Activated CD4-positive, alpha-beta T cell treated with anti-CD3 and anti-CD28 coated beads, Interleukin-2, amount 50 U/mL, for 1 hour (primary cell): Measurements from ENCODE around the gene NR6A1.

Source experiments
- DNase-seq: peaks from one replicate; pipeline ENCODE4 v3.0.0-alpha.2; 2020

The NR6A1 gene

DNA sequence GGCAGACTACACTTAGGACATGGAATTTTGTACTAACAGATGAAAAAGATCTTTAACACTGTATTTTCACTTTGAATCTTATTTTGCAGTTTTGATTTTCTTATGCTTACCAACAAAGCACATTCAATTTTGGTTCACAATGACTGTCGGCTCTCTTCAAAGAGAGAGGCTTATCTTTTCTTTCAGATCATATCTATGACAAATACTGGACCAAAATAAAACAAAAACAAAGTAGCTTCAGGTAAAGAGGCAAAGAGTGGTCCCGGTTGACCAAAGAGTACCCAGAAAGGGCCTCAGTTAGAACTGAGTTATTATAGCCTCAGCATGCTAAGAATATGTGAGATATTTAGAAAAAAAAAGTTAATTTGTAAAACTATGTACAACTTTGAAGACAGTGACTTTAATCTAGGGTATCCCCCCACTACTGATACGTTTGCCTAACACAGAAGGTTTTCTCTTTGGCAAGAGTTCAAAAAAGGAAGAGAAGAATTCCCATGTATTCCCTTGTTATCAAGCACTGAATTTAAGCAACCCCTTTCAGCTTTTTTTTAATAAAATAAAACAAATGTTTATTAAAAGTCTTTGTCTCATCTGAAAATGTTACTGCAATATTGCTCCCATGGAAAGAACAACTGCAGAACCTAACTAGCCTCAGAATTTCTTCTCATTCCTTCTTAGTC, 50.5 kb downstream of the NR6A1 start:
- no peak for DNase-seq

DNA sequence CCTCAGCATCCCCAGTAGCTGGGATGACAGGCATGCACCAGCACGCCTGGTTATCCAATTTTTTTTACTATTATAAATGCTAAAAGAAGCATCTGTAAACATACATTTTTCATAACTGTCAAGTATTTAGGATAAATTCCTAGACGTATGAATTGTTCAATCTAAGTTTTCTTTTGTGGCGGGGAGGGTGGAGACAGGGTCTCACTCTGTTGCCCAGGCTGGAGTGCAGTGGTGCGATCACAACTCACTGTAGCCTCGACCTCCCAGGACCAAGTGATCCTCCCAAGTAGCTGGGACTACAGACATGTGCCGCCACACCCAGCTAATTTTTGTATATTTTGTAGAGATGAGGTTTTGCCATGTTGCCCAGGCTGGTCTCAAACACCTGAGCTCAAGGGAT, 52.2 kb downstream of the NR6A1 start:
- no peak for DNase-seq

DNA sequence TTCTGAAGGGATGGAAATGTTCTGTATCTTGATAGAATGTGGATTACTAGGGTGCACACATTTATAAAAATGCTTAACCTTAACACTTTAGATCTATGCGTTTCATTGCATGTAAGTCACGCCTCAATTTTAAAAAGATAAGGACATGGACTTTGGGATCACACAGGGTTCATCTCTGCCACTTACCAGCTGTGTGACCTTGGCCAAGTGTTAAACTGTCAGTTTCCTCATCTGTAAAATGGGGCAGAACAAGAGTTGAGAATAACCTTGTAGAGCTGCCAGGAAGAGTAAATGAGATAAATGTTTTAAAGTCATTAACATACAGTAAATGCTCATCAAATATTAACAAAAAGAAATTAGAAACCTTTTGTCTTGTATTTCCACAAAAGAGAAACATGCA, 53.5 kb downstream of the NR6A1 start:
- no peak for DNase-seq

DNA sequence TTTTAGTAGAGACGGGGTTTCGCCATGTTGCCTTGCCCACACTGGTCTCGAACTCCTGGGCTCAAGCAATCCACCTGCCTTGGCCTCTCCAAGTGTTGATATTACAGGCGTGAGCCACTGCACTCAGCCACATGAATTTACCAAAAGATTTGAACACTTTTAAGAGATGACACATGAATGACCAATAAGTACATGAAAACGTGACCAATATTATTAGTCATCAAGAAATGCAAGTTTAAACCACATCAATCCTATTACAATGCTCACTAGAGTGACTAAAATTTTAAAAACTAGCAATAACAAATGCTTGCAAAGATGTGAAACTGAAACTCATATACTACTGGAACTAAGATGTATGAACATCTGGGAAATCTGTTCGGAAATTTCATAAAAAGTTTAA, 54.3 kb downstream of the NR6A1 start:
- no peak for DNase-seq

DNA sequence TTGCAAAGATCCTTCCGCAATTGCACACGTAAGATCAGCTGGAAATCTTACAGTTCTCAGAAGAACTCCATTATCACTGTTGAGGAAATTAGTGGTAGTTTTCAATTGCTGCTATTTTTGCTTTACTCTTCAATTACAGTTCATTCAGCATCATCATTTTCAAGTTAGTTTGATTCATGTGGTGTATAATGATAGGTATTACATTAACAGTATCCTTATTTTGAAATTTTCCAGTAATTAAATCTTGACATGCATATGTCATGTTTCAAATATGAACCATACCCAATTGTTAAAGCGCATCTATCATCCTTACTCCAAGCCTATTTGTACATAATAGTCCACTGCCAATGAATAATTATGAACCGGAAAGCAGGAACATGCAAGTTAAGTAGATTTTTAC, 60.3 kb downstream of the NR6A1 start:
- no peak for DNase-seq

DNA sequence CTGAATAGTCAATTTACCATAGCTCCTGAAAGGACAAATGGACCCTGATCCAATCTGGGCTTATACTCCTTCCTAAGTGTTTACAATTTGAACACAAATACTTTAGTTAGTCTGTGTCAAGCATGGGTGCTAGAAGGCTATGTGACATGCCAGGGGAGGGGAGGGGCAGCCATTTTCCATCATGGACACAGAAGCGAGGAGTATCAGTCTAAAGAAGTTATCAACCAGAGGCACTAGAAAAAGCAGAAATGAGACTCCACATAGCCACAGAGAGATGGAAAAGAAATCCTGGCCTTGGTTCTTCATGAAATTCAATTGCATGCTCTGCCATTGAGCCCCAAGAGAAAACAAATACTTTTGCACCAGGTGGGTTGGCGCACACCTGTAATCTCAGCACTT, 61.8 kb downstream of the NR6A1 start:
- DNase-seq = no peak

DNA sequence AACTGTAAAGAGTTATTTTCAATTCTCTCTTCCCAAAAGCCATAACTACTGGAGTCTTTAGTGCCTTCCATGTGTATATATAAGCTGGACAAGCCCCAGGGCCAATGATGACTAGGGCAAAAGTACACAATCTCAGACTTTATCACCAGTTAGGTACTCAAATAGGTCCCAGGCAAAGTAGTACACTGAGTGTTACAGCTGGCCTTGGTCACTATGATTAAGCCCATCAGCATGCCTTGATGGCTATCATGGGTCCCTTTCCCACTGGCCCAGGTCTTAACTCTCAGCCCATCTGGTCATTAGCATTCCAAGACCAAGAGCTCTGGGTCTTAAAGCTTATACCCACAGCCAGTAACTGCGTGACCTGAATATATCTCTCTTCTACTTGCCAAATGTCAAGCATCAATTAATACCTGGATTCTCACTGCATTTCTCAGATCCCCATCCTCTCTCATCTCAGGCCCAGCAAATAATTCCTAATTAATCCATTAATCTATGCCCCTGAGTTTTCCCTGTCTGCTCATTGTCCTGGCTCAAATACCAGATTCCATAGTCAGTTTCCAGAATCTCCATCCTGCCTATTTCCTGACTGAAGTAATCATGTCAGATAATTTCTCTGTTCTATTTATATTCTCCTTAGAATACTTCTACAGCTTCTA, 62.3 kb downstream of the NR6A1 start:
- DNase-seq = no peak

DNA sequence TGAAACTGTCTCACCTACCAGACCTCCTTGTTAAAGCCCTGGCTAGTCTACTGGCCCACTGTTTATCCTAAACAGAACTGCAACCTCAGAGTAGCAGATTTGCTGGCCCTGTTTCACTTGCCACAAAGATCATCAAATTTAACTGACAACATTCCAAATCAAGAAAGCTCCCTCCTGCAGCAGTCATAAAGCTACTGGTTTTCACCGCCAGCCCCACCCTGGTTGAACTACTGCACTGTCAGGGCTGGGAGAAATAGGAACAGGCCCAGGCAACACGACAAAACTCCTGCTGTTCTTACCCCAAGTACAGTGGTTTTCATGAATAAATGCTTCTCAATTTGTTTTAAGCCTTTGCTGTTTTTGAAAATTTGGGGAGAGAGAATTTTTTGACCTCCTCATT, 63.0 kb downstream of the NR6A1 start:
- DNase-seq = no peak

DNA sequence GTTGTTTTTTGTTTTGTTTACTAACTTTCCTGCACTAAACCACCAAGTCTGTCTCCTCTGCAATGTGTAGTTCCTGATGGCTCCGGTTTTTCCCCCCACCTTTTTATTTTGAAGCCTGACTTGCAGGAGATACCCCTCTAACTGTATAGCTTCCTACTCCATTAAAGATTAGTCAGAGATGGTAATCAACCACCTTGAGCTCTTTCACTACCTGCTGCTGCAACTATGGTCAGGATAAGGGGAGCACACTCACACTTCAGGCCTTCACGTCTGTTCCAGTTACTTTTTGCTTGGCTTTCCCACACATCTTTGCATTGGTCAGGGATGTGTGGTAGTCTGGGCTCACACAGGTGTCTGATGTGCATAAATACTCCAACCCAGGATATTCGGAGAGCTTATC, 63.4 kb downstream of the NR6A1 start:
- DNase-seq = no peak

DNA sequence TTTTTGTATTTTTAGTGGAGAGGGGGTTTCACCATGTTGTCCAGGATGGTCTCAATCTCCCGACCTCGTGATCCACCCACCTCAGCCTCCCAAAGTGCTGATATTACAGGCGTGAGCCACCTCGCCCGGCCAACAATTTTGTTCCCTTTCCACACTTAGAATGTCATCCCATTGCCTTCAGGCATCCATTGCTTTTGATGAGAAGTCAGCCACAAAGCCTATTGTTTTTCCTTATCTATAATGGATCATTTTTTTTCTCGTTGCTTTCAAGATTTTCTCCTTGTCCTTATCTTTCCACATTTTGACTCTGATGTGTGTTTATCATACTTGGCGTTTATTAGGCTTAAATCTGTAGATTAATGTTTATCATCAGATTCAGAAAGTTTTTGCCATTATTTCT, 64.4 kb downstream of the NR6A1 start:
- DNase-seq = no peak

DNA sequence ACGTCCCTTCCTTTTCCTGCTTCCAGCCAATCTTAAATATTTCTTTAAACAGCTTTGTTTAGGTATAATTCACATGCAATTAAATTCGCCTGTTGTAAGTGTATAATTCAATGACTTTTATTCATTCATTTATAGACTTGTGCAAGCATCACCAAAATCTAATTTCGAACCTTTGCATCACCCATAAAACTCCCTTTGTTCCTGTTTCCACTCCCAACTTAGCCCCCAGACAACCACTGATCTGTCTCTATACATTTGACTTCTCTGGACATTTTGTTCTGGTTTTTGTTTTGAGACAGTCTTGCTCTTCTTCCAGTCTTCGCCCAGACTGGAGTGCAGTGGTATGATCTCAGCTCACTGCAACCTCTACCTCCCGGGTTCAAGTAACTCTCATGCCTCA, 71.5 kb downstream of the NR6A1 start:
- DNase-seq = no peak

DNA sequence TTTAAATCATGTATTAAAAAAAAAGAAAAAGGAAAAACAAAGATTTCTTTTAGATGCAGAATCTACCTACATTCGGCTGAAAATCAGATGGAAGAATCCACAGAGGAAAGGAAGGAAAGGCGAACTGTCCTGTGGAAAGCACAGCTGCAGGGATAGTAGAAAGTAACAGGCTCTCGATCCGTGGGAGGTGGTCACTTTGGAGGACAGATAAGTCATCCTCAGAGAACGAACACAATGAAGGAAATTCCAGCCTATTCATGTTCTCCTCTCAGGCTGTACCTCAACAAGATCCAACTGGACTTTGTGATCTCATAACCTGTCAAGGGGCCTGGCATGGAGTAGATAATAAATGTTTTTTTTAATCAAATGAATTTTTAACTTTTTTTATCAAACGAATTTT, 72.8 kb downstream of the NR6A1 start:
- no peak for DNase-seq

DNA sequence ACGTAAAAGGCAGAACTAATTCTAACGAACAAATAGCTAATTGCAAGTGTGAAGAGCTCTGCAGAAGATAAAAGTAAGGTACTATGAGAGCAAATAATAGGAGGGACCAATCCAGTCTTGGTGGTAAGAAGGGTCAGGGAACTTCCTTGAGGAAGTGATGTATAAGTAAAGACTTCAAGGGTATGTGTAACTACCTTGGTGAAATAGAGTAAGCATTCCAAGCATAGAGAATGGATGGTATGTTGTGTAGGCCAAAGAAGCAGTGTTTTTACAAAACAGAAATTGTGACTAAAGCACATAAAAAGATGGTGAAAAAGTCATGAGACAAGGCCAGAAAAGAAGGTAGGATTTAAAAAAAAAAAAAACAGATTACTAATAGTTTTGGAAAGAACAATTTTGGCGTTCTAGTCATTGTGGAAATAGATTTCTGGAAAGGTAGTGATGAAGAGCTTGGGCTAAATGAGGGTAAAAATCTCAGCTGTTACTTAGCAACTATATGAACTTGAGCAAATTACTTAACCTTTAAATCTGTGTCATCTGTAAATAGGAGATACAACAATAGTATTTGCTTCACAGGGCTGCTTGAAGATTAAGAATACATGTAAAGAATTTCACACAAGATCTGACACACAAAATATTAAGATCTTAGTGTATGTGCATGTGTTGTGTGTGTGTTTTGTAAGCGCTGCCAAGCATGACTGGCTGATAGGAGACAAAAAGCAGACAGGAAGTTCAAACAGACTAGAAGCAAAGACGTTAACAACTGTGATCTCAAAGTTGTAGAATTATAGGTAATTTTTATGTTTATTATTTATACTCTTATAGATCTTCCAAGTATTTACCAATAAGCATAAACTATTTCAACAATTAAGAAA, 73.5 kb downstream of the NR6A1 start:
- no peak for DNase-seq

DNA sequence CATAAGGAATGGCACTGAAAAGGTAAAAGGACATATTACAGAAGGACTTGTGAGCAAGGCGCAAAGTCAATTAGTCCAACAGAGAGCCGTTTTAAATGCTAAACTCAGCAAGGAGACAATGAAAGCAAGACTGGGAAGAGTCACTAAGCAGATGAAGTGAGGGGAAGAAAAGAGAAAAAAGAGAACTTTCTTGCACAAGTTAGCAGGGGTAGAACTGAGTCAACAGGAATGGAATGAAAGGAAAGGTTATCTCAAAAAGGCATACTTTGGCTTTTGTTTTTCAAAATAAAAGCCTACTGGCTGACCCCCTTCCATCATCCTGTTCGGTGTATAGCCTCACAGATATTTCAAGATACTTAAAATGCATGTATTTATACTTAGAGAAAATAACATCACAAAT, 75.0 kb downstream of the NR6A1 start:
- no peak for DNase-seq

DNA sequence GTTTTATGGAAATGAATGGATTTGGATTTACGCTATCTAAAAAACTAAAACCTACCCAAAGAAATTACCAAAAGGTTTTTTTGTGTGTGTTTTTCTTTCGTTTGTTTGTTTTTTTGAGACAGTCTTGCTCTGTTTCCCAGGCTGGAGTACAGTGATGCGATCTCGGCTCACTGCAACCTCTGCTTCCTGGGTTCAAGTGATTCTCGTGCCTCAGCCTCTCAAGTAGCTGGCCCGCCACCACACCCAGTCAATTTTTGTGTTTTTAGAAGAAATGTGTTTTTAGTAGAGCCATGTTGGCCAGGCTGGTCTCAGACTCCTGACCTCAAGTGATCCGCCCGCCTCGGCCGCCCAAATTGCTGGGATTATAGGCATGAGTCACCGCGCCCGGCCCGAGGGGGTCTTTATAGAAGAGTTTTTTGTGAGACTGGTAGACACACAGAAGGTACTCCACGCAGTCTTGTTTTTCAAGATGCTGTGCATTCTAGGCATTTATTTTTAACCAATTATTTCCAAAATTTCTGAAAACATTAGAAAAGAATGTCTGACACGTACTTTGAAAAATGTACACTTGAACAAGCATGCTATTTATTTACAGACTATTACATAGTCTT, 75.7 kb downstream of the NR6A1 start:
- no peak for DNase-seq

DNA sequence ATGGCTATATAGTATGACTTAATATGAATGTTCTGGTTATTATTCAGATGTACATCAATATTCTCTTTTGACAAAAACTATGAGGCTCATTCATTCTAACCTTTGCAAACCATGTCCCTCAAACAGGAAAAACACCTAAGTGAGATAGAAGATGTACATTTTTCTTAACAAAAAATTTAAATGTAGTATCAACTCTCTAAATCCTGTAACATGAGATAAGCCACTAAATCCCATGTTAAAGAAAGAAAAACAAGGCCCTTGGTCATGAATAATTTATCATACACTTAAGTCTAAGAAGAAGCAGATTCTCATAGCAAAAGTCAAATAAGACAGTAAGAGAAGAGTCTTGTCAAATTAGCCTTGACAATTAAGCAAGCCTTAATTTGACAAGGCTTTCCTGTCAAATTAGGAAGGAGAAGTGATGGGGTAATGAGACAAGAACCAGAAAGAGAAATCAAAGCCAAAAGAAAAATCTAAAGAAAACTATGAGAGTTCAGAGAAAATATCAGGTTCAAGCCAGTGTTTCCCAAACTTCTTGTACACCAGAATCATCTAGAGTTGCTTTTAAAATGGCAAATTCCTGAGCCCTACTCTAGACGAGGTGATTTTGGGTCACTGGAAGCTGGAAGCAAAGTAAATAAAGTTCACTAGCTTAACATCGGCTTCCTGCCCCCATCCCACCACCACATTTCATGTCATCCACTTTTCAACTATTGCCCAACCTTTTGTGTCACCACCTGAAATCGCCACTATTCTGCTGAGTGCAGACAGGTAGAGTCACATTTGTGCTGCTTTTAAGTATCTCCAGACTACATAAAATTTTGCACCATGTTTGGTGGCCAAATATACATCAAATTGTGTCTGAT, 76.5 kb downstream of the NR6A1 start:
- DNase-seq = no peak

DNA sequence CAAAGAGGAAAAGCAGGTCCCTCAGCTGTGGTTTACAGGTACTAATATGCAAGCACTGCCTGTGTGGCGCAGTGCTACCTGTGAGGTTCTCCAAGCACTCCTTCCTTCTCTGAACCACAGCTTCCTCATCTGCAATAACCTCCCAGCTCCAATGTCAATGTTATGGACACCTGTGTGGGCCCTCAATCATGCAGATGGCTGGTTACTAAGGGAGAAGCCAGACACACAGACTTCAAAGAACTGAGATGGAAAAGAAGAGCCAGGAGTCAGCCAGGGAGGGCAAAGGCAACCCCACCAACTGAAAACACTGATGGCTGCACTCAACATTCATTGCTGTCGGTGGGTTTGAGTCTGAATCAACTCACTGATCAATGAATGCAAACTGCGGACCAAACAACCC, 77.7 kb downstream of the NR6A1 start:
- no peak for DNase-seq

DNA sequence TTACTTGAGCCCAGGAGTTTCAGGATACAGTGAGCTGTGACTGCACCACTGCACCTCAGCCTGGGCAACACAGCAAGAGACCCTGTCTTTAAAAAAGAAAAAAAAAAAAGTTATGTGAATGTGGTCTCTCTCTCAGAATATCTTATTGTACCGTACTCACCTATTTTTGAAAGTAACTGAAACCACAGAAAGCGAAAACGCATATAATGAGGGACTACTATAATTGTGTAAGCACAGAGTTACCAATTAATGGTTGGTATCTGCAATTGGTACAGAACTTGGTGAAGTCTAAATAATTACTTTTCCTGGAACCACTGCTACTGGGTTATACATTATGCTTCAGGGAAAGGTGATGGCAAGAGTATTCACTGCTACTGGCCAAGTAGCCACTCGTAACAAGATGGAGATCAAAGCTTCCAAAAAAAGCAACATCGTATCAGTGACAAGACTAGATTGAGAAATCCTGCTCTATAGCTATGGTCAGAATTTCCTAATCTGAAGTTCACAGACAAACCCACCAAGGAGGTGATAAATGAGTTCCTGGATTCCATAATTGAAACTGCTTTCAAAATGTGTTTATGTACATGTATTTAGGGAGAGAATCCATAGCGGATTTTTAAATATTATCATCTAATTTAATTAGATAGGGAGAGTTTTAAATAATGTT, 82.7 kb downstream of the NR6A1 start:
- no peak for DNase-seq

DNA sequence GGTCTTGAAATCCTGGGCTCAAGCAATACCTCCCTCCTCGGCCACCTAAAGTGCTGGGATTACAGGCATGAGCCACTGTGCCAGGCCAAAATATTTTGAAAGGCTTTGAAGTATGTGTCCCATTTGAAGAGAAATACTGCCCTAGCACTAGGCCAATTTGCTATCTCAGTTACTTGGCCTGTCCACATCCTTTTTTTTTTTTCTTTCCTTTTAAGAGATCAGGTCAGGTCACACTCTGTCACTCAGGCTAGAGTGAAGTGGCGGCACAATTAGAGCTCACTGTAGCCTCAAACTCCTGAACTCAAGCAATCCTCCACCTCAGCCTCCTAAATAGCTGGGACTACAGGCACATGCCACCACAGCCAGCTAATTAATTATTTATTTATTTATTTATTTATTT, 84.2 kb downstream of the NR6A1 start:
- DNase-seq = no peak

DNA sequence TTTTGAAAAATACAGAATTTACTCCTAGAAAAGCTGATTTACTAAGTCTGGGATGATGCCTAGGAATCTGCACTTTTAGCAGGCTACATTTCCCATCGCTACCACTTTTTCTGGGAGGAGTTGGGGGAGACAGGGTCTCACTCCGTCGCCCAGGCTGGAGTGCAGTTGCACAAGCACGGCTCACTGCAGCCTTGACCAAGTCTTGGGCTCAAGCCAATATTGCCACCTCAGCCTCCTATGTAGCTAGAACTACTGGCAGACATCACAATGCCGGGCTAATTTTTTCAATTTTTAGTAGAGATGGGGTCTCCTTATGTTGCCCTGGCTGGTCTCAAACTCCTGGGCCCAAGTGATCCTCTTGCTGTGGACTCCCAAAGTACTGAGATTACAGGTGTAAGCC, 85.9 kb downstream of the NR6A1 start:
- DNase-seq = no peak

DNA sequence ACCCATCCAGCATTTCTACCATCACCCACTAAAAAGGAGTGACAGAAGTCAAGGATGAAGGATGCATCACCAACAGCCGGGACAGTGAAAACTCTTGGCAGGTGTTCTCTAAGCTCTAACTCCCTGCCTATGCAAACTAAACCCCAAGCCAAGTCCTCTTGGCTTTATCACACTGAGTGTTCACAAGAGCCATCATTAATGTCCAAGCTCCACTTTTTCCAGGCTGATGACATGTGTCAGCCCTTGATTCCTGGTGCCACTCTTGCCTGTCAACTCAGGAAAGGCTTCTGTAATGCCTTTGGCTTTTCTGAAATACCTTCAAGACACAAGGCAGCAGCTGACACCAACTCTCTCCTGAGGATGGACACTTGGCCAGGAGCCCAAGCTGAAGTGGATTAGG, 86.9 kb downstream of the NR6A1 start:
- no peak for DNase-seq

DNA sequence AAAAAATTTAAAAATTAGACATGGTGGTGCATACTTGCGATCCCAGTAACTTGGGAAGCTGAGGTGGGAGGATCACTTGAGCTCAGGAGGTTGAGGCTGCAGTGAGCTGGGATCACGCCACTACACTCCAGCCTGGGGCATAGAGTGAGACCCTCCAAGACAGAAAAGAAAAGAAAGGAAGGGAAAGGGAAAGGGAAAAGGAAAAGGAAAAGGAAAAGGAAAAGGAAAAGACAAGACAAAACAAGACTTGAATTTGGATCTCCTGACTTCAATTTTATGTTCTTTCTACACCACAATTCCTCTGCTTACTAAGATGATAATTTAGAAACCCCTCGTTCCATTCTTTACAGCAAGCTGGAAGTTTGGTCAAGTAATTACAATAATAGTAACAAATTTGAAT, 88.1 kb downstream of the NR6A1 start:
- no peak for DNase-seq
